Karpas-422 (cell line): ENCODE results near the gene PANK1. TPM values are rescaled to one million over a fixed set of nuclear protein-coding genes. Genes with fewer than 3 reads are reported as not detected.

Source experiments
- DNase-seq: peaks from one replicate; pipeline ENCODE4 v3.0.0-alpha.2; 2015
- H2AFZ ChIP-seq: fragments of 200-600 bp; sonication (generic); 2 replicates; pipeline ENCODE4 v1.6.1; 2014; ENCODE audit warnings: antibody characterized with exemption, low read length, mixed read lengths
- H3K27ac ChIP-seq: fragments of 200-600 bp; sonication (generic); 2 replicates; pipeline ENCODE4 v1.5.1; 2014; ENCODE audit warnings: mild to moderate bottlenecking, low read length, moderate library complexity
- H3K27me3 ChIP-seq: fragments of 200-600 bp; sonication (generic); 2 replicates; pipeline ENCODE4 v1.6.1; 2014; ENCODE audit warnings: low read length, mixed read lengths
- H3K36me3 ChIP-seq: fragments of 200-600 bp; sonication (generic); 2 replicates; pipeline ENCODE4 v1.6.1; 2014; ENCODE audit warnings: low read length, mixed read lengths; ENCODE audit not compliant: insufficient read depth
- H3K4me1 ChIP-seq: fragments of 200-600 bp; sonication (generic); 2 replicates; pipeline ENCODE4 v1.6.1; 2014; ENCODE audit warnings: mild to moderate bottlenecking, low read length, mixed read lengths
- H3K4me2 ChIP-seq: fragments of 200-600 bp; sonication (generic); 2 replicates; pipeline ENCODE4 v1.6.1; 2014; ENCODE audit warnings: low read length, low read depth, mild to moderate bottlenecking; ENCODE audit not compliant: poor library complexity, severe bottlenecking
- H3K4me3 ChIP-seq: fragments of 200-600 bp; sonication (generic); 2 replicates; pipeline ENCODE4 v1.5.1; 2014; ENCODE audit warnings: mild to moderate bottlenecking, antibody characterized with exemption, low read length, mixed read lengths
- H3K79me2 ChIP-seq: fragments of 200-600 bp; sonication (generic); 2 replicates; pipeline ENCODE4 v1.6.1; 2014; ENCODE audit warnings: mild to moderate bottlenecking, low read length, mixed read lengths
- H3K9ac ChIP-seq: fragments of 200-600 bp; sonication (generic); 2 replicates; pipeline ENCODE4 v1.6.0; 2014; ENCODE audit warnings: low read length
- H3K9me2 ChIP-seq: fragments of 200-600 bp; sonication (generic), shearing (Covaris generic); replicated peaks from 2 replicates; pipeline ENCODE4 v1.6.0; 2014; ENCODE audit warnings: mild to moderate bottlenecking, low read length, moderate library complexity; ENCODE audit not compliant: insufficient read depth
- H3K9me3 ChIP-seq: fragments of 300-700, 200-600 bp; sonication (generic); 2 replicates; pipeline ENCODE4 v1.6.1; 2014; ENCODE audit warnings: low read length, mixed read lengths
- H4K20me1 ChIP-seq: fragments of 200-600 bp; sonication (generic); 2 replicates; pipeline ENCODE4 v1.6.1; 2014; ENCODE audit warnings: mild to moderate bottlenecking, antibody characterized with exemption, low read length, low read depth; ENCODE audit not compliant: insufficient read depth
- total RNA-seq: library from RNA; depleted of rRNA; stranded (reverse); fragments of >200 nt; shearing (Covaris generic); gene quantifications from 2 replicates; pipeline ENCODE4 v1.2.3, GENCODE V29; 2014; ENCODE audit warnings: low replicate concordance

The PANK1 gene
- total RNA-seq, 1 experiment from 2014 or later = 8.1 TPM

GRCh38 chr10:89591796-89592271 lies 53.2 kb downstream of the PANK1 start:
- Histone ChIP-seq H3K9me2 (no peaks in the 10 kb centered on the region), H3K9ac (no peak overlapping the region), H3K4me3 (no peak overlapping the region), H3K79me2 (no peaks in the 10 kb centered on the region), H3K27ac (no peak overlapping the region), H2AFZ (no peak overlapping the region), H3K36me3 (peaks cover 5% of the 10 kb centered on the region; the same call in 1 of the 2 replicates), H3K9me3 (no peaks in the 10 kb centered on the region), H3K4me1 (no peaks in the 10 kb centered on the region), H3K4me2 (no peak overlapping the region), H4K20me1 (no peaks in the 10 kb centered on the region), H3K27me3 (no peaks in the 10 kb centered on the region)
- no peak for DNase-seq

- H3K9ac ChIP-seq = no peak overlapping the region
- H3K9me2 ChIP-seq = no peaks in the 10 kb centered on the region
- no peak overlapping the region for H2AFZ ChIP-seq
- no peaks in the 10 kb centered on the region for H3K4me1 ChIP-seq
- no peaks in the 10 kb centered on the region for H4K20me1 ChIP-seq
- DNase-seq = no peak
- no peaks in the 10 kb centered on the region for H3K27me3 ChIP-seq
- H3K27ac ChIP-seq = no peak overlapping the region
- H3K9me3 ChIP-seq = no peaks in the 10 kb centered on the region
- H3K79me2 ChIP-seq = no peaks in the 10 kb centered on the region
- H3K36me3 ChIP-seq = peaks cover 5% of the 10 kb centered on the region; the same call in 1 of the 2 replicates
- H3K4me3 ChIP-seq = no peak overlapping the region
- no peak overlapping the region for H3K4me2 ChIP-seq
These were observed 53.8 kb downstream of the PANK1 start for GRCh38 chr10:89591111-89591795.

DNA sequence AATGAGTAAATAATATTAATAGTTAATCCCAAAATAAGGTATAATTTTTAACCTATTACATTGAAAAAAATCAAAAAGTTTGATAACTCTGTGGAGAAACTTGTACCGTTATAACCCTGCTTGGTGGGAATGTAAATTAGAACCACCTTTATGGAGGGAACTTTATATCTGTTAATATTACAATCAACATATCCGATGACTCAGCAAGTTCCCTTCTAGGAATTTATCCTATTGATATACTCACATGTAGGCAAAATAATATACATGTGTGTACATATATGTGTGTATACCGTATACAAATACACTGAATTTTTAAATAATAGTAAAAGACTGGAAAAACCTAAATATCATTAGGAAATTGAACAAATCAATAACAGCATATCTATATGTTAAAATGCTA lies 54.7 kb downstream of the PANK1 start:
- Histone ChIP-seq H3K79me2 (no peaks in the 10 kb centered on the region), H2AFZ (no peak overlapping the region), H3K36me3 (peaks cover 5% of the 10 kb centered on the region; the same call in 1 of the 2 replicates), H3K9ac (no peak overlapping the region), H3K4me3 (no peak overlapping the region), H3K9me2 (no peaks in the 10 kb centered on the region), H4K20me1 (no peaks in the 10 kb centered on the region), H3K4me1 (no peaks in the 10 kb centered on the region), H3K27me3 (no peaks in the 10 kb centered on the region), H3K4me2 (no peak overlapping the region), H3K9me3 (no peaks in the 10 kb centered on the region), H3K27ac (no peak overlapping the region)
- no peak for DNase-seq

DNA sequence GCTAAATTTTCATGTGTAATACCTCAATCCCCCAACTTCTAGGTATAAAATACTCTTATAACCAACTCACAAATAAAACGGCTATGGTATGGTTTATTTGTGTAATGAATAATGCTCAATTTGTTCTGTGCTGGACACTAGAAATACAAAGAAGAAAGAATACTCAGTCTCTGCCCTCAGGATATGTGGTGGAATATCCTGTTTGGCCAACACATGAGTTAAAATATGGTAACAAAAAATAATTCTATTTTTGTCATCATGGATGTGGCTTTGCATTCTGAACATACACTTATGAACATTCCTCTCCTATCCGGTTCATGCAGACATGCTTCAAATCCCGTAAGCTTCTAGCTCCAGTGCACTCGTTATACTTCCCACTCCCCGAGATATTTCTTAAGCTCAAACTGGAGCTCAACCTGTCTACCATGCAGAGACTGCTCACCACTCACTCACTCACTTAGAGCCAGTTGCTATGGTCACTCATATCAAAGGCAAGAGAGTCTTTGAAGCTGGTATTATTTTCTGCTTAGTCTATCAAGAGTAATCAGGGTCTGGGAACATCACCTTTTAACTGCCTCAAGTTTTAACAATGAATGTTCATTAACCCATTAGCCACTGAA lies 55.8 kb downstream of the PANK1 start:
- H3K27me3 ChIP-seq = no peaks in the 10 kb centered on the region
- H3K4me3 ChIP-seq = no peak overlapping the region
- no peaks in the 10 kb centered on the region for H4K20me1 ChIP-seq
- DNase-seq = no peak
- no peaks in the 10 kb centered on the region for H3K79me2 ChIP-seq
- H3K4me2 ChIP-seq = no peak overlapping the region
- no peaks in the 10 kb centered on the region for H3K9me3 ChIP-seq
- peaks cover 5% of the 10 kb centered on the region; the same call in 1 of the 2 replicates for H3K36me3 ChIP-seq
- no peak overlapping the region for H2AFZ ChIP-seq
- H3K4me1 ChIP-seq = no peaks in the 10 kb centered on the region
- no peak overlapping the region for H3K9ac ChIP-seq
- no peaks in the 10 kb centered on the region for H3K9me2 ChIP-seq
- no peak overlapping the region for H3K27ac ChIP-seq

GRCh38 chr10:89588671-89589070 lies 56.4 kb downstream of the PANK1 start:
- Histone ChIP-seq H3K79me2 (no peaks in the 10 kb centered on the region), H4K20me1 (no peaks in the 10 kb centered on the region), H3K4me1 (no peaks in the 10 kb centered on the region), H2AFZ (no peak overlapping the region), H3K9me3 (no peaks in the 10 kb centered on the region), H3K36me3 (peaks cover 5% of the 10 kb centered on the region; the same call in 1 of the 2 replicates), H3K4me3 (no peak overlapping the region), H3K27me3 (no peaks in the 10 kb centered on the region), H3K9ac (no peak overlapping the region), H3K27ac (no peak overlapping the region), H3K9me2 (no peaks in the 10 kb centered on the region), H3K4me2 (no peak overlapping the region)
- DNase-seq = no peak

GRCh38 chr10:89582022-89582421 lies 63.0 kb downstream of the PANK1 start:
- no peaks in the 10 kb centered on the region for H3K9me3 ChIP-seq
- H3K9ac ChIP-seq = no peak overlapping the region
- H3K4me3 ChIP-seq = no peak overlapping the region
- no peaks in the 10 kb centered on the region for H3K27me3 ChIP-seq
- H3K79me2 ChIP-seq = no peaks in the 10 kb centered on the region
- no peak overlapping the region for H3K4me2 ChIP-seq
- no peak overlapping the region for H3K27ac ChIP-seq
- no peak for DNase-seq
- no peak overlapping the region for H2AFZ ChIP-seq
- H3K4me1 ChIP-seq = no peaks in the 10 kb centered on the region
- no peaks in the 10 kb centered on the region for H4K20me1 ChIP-seq
- H3K36me3 ChIP-seq = no peaks in the 10 kb centered on the region; the same call in 1 of the 2 replicates
- H3K9me2 ChIP-seq = no peaks in the 10 kb centered on the region

DNA sequence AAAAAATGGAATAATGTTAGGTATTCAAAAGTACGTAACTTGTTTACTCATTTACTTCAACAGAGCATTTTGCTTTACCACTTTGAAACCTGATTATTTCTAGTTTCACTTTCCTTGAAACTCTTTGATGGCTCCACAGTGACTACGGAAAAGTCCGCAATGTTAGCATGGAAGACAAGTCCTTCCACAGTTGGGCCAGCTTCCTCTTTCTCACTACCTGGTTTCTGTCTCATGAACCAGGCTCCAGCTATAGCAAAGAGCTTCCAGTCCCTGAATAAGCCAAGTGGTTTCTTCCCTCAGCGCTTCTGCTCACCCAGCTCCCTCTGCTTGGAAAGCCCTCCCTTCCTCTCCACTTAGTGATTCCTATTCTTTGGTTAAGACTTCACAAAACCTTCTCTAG lies 64.8 kb downstream of the PANK1 start:
- Histone ChIP-seq H3K4me3 (no peak overlapping the region), H3K27me3 (no peaks in the 10 kb centered on the region), H3K9me2 (no peaks in the 10 kb centered on the region), H3K79me2 (no peaks in the 10 kb centered on the region), H3K4me2 (no peak overlapping the region), H3K9me3 (no peaks in the 10 kb centered on the region), H3K27ac (no peak overlapping the region), H3K9ac (no peak overlapping the region), H2AFZ (no peak overlapping the region), H3K4me1 (no peaks in the 10 kb centered on the region), H4K20me1 (no peaks in the 10 kb centered on the region), H3K36me3 (no peaks in the 10 kb centered on the region)
- no peak for DNase-seq

DNA sequence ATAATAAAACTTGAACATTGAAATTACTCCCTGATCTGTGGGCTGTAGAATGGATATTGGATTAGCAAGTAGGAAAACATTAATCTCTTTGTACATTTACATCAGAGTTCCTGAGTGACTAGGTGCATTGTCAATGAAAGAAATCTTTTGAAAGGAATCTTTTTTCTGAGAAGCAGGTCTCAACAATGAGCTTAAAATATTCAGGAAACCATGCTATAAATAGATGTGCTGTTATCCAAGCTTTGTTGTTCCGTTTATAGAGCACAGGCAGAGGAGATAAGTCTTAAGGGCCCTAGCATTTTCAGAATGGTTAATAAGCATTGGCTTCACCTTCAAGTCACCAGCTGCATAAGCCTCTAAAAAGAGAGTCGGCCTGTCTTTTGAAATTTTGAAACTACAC lies 68.3 kb downstream of the PANK1 start:
- Histone ChIP-seq H3K27me3 (no peaks in the 10 kb centered on the region), H3K4me1 (no peaks in the 10 kb centered on the region), H3K27ac (no peak overlapping the region), H3K36me3 (no peaks in the 10 kb centered on the region), H3K9me3 (no peaks in the 10 kb centered on the region), H3K4me2 (no peak overlapping the region), H3K9ac (no peak overlapping the region), H4K20me1 (no peaks in the 10 kb centered on the region), H3K79me2 (no peaks in the 10 kb centered on the region), H3K4me3 (no peak overlapping the region), H2AFZ (no peak overlapping the region), H3K9me2 (no peaks in the 10 kb centered on the region)
- DNase-seq = no peak
